Endothelial cell of umbilical vein (primary cell): ENCODE measurements around the gene SASH3. TPM values are rescaled to one million over a fixed set of nuclear protein-coding genes. Genes with fewer than 3 reads are reported as not detected.

Experiments used
- BruUV-seq: library from RNA; stranded (reverse); fragments of 400-500 nt; replicated peaks from 2 replicates; lab custom pipeline; 2021; lab: Mats Ljungman, UMichigan
- CTCF ChIA-PET: fragments of 300-600, 350-600 bp; sonication (Branson Sonifier 250); formaldehyde crosslinking; loops from one replicate; lab custom pipeline; 2021; ENCODE audit warnings: antibody characterized with exemption, inconsistent platforms; lab: Charles Lee
- POLR2A ChIA-PET: fragments of 300-600, 350-600 bp; sonication (Branson Sonifier 250); formaldehyde crosslinking; loops from one replicate; lab custom pipeline; 2021; ENCODE audit warnings: antibody characterized with exemption, inconsistent platforms; lab: Charles Lee
- DNase-seq: peaks from one replicate; pipeline ENCODE4 v3.0.0-alpha.2; 2011; ENCODE audit warnings: low read depth, low spot score
- FAIRE-seq: peaks from 2 replicates; lab custom pipeline; 2011; peaks lifted over from hg19 to GRCh38; lab: Jason Lieb, UNC
- H2AFZ ChIP-seq: 2 replicates; pipeline ENCODE4 v1.6.0; 2012; ENCODE audit warnings: low read depth, low read length, control low read depth, inconsistent platforms
- H3K27ac ChIP-seq: 2 replicates; pipeline ENCODE4 v1.5.1; 2011; ENCODE audit warnings: low read depth, mild to moderate bottlenecking, control low read depth, low read length, moderate library complexity; ENCODE audit not compliant: insufficient read depth
- H3K27me3 ChIP-seq, 2 experiments: 2 replicates each; pipeline versions ENCODE4 v1.6.0 to v1.6.1; 2011; ENCODE audit warnings: low read length in 2 of 2, mixed read lengths in 1 of 2; ENCODE audit not compliant: control insufficient read depth in 2 of 2, insufficient read depth in 2 of 2
- H3K36me3 ChIP-seq, 2 experiments: 2 replicates in 1 of 2; 3 replicates in 1 of 2; pipeline ENCODE4 v1.5.1; 2011; ENCODE audit warnings: low read length in 2 of 2, mild to moderate bottlenecking in 1 of 2, moderate library complexity in 1 of 2; ENCODE audit not compliant: control insufficient read depth in 2 of 2, insufficient read depth in 2 of 2; ENCODE audit errors: extremely low read depth in 1 of 2
- H3K4me1 ChIP-seq: 3 replicates; pipeline ENCODE4 v1.5.1; 2011; ENCODE audit warnings: mild to moderate bottlenecking, low read length; ENCODE audit not compliant: control insufficient read depth, insufficient read depth; ENCODE audit errors: extremely low read depth
- H3K4me2 ChIP-seq: 2 replicates; pipeline ENCODE4 v1.6.1; 2011; ENCODE audit warnings: low read length, control low read depth, mixed read lengths; ENCODE audit not compliant: insufficient read depth
- H3K4me3 ChIP-seq, 3 experiments: fragments of 200-600 bp in 1 of 3; sonication (generic), shearing (Covaris generic) in 1 of 3; replicated peaks in 1 of 3; 2 replicates each; pipeline ENCODE4 v1.5.1; 2011 to 2016; ENCODE audit warnings: control low read depth in 3 of 3, low read length in 3 of 3, mild to moderate bottlenecking in 2 of 3, inconsistent platforms in 1 of 3, low read depth in 1 of 3, moderate library complexity in 1 of 3; ENCODE audit not compliant: insufficient read depth in 1 of 3
- H3K79me2 ChIP-seq: 2 replicates; pipeline ENCODE4 v1.6.0; 2012; ENCODE audit warnings: low read length, inconsistent platforms; ENCODE audit not compliant: control insufficient read depth, insufficient read depth
- H3K9ac ChIP-seq: replicated peaks from 2 replicates; pipeline ENCODE3; 2011; ENCODE audit warnings: low read length, control low read depth; ENCODE audit not compliant: insufficient read depth; ENCODE audit errors: extremely low read depth
- H3K9me1 ChIP-seq: replicated peaks from 3 replicates; pipeline ENCODE4 v1.6.0; 2011; ENCODE audit warnings: mild to moderate bottlenecking, low read length; ENCODE audit not compliant: control insufficient read depth, insufficient read depth; ENCODE audit errors: extremely low read depth
- H3K9me3 ChIP-seq: replicated peaks from 2 replicates; pipeline ENCODE4 v1.5.1; 2012; ENCODE audit warnings: low read length, inconsistent platforms; ENCODE audit not compliant: control insufficient read depth, insufficient read depth
- H4K20me1 ChIP-seq: replicated peaks from 2 replicates; pipeline ENCODE3; 2011; ENCODE audit warnings: mild to moderate bottlenecking, low read length; ENCODE audit not compliant: control insufficient read depth, insufficient read depth; ENCODE audit errors: extremely low read depth
- CTCF ChIP-seq, 2 donors: IDR thresholded peaks; 1 replicate in 1 of 2; 2 replicates in 1 of 2; pipeline ENCODE4 v1.5.1; 2011; ENCODE audit warnings: low read length in 2 of 2, mild to moderate bottlenecking in 2 of 2, moderate library complexity in 2 of 2, control low read depth in 1 of 2, inconsistent platforms in 1 of 2, low read depth in 1 of 2; ENCODE audit not compliant: insufficient read depth in 1 of 2; ENCODE audit errors: extremely low read depth in 1 of 2
- EZH2 ChIP-seq: IDR thresholded peaks from 2 replicates; pipeline ENCODE4 v1.6.1; 2012; ENCODE audit warnings: borderline replicate concordance, low read depth, mild to moderate bottlenecking, moderate library complexity, low read length, inconsistent platforms; ENCODE audit not compliant: severe bottlenecking
- GATA2 ChIP-seq: IDR thresholded peaks from 2 replicates; pipeline ENCODE4 v1.7.0; 2011; ENCODE audit warnings: low read depth, mild to moderate bottlenecking, moderate library complexity, mixed read lengths, low read length; ENCODE audit not compliant: insufficient read length, insufficient read depth
- POLR2A ChIP-seq: IDR thresholded peaks from 2 replicates; pipeline ENCODE4 v1.6.1; 2012; ENCODE audit warnings: low read depth, mild to moderate bottlenecking, control low read depth, low read length
- dilution Hi-C: fragments of 300-500 bp; cut with MboI; formaldehyde crosslinking; loops from one replicate; pipeline ENCODE4 v1.15.0; 2019; ENCODE audit warnings: low sequenced_read_pairs; ENCODE audit not compliant: extremely low pct_ligation_motif_present
- intact Hi-C: fragments of 100-400 bp; cut with micrococcal nuclease; formaldehyde crosslinking; loops from one replicate; pipeline ENCODE4 v1.10.0; 2022
- polyA plus RNA-seq, 4 experiments: library from polyadenylated mRNA; depleted of rRNA in 3 of 4; stranded (reverse) in 3 of 4; unstranded in 1 of 4; fragments of >200 nt; gene quantifications; 2 replicates each; pipeline versions ENCODE4 v1.2.1 to v1.2.3, GENCODE V29; 2011 to 2012; ENCODE audit warnings: missing spikeins in 1 of 4
- total RNA-seq: library from RNA; stranded (reverse); gene quantifications from 2 replicates; pipeline ENCODE4 v1.2.3, GENCODE V29; 2021

The SASH3 gene
- total and polyA plus RNA-seq, 2 donors (not counting 3 experiments of a cell fraction or from before 2014, with no cell fraction given) = not detected

GRCh38 chrX:129773649-129774458 is 5.9 kb upstream of the SASH3 start:
- Histone ChIP-seq H3K9ac (no peak overlapping the region), H3K27me3 (no peaks in the 10 kb centered on the region), H3K27ac (no peak overlapping the region), H3K36me3 (no peaks in the 10 kb centered on the region), H3K9me3 (no peaks in the 10 kb centered on the region), H2AFZ (no peak overlapping the region), H3K4me1 (peaks cover 14% of the 10 kb centered on the region), H3K4me3 (no peak overlapping the region), H3K9me1 (no peaks in the 10 kb centered on the region), H3K79me2 (no peaks in the 10 kb centered on the region), H4K20me1 (no peaks in the 10 kb centered on the region), H3K4me2 (no peak overlapping the region)
- CTCF ChIA-PET = interaction anchor here (0.7 kb wide), 1 partner anchor 137 kb away, joined by 8 read pairs; no protein-coding TSS in a partner anchor
- DNase-seq (no peak), FAIRE-seq (peak; percentile 61)
- POLR2A ChIA-PET = no interaction called here
- BruUV-seq = no TSS peak
- TF ChIP-seq POLR2A (no peak), CTCF (IDR thresholded peaks at IDR 0.05; ENCODE audit: extremely low read depth in 1 of 2, insufficient read depth in 1 of 2, low read depth in 1 of 2, low read length in 2 of 2) (no peak), GATA2 (no peak), EZH2 (no peak)
- intact Hi-C loops (no loop called here), dilution Hi-C loops (no loop called here)
